AG10803 (cell line): Measurements from ENCODE around the gene ZNF283.
A peak's percentile ranks its signal among the peaks of the same experiment; 100 is the strongest.
"Not testable (repeated sequence)": the region's sequence is repeated elsewhere in the genome, so short reads cannot be mapped to it uniquely, and the experiment has no call there.

ENCODE experiments used
- DNase-seq: peaks from one replicate; pipeline ENCODE4 v3.0.0; 2010; ENCODE audit warnings: low read depth
- H3K4me3 ChIP-seq: 2 replicates; pipeline ENCODE4 v1.5.1; 2011; ENCODE audit warnings: mild to moderate bottlenecking, low read length, control low read depth
- TF ChIP-seq, protein P1 (sequence below): conservative IDR thresholded peaks from 2 replicates; pipeline ENCODE4 v1.5.1; 2011; ENCODE audit warnings: mild to moderate bottlenecking, low read length, control low read depth, inconsistent platforms

The ZNF283 gene

DNA sequence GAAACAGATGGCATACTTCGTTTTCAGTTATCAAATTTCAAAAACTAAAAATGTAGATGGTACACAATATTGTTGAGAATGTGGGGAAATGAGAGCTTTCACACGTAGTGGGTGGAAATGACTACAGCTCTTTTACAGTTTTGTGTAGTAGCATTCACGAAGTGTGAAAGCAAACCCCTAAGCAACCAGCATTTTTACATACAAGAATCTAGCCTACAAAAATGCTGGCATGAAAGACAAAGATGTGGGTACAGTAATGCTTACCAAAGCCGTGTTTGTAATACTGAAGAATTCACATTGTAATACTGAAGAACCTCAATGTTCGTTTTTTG, 6.3 kb upstream of the ZNF283 start:
- H3K4me3 ChIP-seq, result peak overlapping the region; percentile 63
- DNase-seq, result no peak
- TF ChIP-seq, protein P1, sequence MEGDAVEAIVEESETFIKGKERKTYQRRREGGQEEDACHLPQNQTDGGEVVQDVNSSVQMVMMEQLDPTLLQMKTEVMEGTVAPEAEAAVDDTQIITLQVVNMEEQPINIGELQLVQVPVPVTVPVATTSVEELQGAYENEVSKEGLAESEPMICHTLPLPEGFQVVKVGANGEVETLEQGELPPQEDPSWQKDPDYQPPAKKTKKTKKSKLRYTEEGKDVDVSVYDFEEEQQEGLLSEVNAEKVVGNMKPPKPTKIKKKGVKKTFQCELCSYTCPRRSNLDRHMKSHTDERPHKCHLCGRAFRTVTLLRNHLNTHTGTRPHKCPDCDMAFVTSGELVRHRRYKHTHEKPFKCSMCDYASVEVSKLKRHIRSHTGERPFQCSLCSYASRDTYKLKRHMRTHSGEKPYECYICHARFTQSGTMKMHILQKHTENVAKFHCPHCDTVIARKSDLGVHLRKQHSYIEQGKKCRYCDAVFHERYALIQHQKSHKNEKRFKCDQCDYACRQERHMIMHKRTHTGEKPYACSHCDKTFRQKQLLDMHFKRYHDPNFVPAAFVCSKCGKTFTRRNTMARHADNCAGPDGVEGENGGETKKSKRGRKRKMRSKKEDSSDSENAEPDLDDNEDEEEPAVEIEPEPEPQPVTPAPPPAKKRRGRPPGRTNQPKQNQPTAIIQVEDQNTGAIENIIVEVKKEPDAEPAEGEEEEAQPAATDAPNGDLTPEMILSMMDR, result no peak

DNA sequence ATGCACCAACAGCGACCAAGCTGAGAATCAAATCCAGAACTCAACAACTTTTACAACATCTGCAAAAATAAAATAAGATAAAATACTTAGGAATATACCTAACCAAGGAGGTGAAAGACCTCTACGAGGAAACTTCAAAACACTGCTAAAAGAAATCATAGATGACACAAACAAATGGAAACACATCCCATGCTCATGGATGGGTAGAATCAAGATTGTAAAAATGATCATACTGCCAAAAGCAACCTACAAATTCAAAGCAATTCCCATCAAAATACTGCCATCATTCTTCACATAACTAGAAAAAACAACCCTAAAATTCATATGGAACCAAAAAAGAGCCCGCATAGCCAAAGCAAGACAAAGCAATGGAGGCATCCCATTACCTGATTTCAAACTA, 3.3 kb upstream of the ZNF283 start:
- H3K4me3 ChIP-seq, DNase-seq: not testable (repeated sequence)

DNA sequence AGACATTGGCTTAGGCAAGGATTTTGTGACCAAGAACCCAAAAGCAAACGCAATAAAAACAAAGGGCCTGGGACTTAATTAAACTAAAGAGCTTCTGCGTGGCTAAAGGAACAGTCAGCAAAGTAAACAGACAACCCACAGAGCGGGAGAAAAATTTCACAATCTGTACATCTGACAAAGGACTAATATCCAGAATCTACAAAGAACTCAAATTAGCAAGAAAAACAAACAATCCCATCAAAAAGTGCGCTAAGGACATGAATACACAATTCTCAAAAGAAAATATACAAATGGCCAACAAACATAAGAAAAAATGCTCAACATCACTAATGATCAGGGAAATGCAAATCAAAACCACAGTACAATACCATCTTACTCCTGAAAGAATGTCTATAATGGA, 2.5 kb upstream of the ZNF283 start:
- DNase-seq, H3K4me3 ChIP-seq: not testable (repeated sequence)

DNA sequence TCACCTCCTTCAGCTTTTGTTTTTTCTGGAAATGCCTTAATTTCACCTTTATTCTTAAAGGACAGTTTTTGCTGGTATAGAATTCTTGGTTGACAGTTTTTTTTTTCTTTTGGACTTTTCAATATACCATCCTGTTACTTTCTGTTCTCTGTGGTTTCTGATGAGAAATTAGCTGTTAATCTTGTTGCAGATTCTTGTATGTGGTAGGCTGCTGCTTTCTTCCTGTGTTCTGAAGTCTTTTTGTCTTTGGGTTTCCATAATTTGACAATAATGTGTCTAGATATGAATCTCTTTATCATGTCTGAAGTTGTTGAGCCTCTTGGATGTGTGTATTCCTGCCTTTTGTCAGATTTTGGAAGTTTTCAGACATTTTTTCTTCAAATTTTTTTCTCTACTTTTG, 12.0 kb downstream of the ZNF283 start:
- no peak overlapping the region for H3K4me3 ChIP-seq
- TF ChIP-seq, protein P1, result no peak
- DNase-seq, result no peak

DNA sequence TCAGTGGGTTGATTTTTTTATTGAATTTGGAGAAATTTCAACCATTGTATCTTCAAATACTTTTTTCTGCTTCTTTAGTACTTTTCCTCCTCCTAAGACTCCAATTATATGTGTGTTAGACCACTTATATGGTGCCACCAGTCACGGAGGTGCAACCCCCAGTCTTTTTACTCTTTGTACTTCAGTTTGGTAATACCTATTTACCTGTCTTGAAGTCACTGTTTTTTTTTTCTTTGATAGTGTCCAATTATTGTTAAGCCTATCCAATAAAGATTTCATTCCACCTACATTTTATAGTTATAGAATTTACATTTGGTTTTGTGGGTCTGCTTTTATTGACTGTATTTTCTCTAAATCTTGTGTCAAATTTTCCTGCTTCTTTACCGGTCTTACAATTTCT, 14.9 kb downstream of the ZNF283 start:
- TF ChIP-seq, protein P1, result no peak
- no peak for DNase-seq

DNA sequence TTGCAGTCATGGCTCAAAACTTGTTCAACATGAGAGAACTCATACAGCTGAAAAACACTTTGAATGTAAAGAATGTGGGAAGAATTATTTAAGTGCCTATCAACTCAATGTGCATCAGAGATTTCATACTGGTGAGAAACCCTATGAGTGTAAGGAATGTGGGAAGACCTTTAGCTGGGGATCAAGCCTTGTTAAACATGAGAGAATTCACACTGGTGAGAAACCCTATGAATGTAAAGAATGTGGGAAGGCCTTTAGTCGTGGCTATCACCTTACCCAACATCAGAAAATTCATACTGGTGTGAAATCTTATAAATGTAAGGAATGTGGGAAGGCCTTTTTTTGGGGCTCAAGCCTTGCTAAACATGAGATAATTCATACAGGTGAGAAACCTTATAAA, 20.1 kb downstream of the ZNF283 start:
- TF ChIP-seq, protein P1, result no peak
- DNase-seq, result no peak
- no peak overlapping the region for H3K4me3 ChIP-seq

More for the DNA sequence above, 14.9 kb downstream of the ZNF283 start:
- H3K4me3 ChIP-seq, result no peak overlapping the region

DNA sequence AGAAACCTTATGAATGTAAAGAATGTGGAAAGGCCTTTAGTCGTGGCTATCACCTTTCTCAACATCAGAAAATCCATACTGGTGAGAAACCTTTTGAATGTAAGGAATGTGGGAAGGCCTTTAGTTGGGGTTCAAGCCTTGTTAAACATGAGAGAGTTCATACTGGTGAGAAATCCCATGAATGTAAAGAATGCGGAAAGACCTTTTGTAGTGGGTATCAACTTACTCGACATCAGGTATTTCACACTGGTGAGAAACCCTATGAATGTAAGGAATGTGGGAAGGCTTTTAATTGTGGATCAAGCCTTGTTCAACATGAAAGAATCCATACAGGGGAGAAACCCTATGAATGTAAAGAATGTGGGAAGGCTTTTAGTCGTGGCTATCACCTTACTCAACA, 20.8 kb downstream of the ZNF283 start:
- TF ChIP-seq, protein P1, result no peak
- no peak for DNase-seq
- no peak overlapping the region for H3K4me3 ChIP-seq

DNA sequence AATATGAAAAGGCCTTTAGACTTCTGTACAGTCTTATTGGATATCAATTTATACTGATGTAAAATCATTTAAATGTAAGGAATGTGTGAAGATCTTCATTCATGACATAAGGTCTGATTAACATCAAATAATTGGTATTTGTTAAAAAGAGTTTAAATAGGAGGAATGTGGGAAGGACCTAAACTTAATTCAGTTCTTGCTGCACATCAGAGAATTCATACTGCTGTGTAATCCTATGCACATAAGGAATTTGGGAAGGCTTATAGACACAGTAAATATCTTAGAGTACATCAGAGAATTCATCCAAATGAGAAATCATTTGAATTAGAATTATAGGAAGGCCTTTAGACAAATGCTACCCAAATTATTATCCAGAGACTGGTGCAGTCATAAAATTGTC, 21.7 kb downstream of the ZNF283 start:
- no peak overlapping the region for H3K4me3 ChIP-seq
- TF ChIP-seq, protein P1, result no peak
- DNase-seq, result no peak
